Posterior cingulate gyrus (tissue), 11 donors: ENCODE results near the gene ZNF407.

Experiments
- DNase-seq, 10 donors: peaks; one replicate each; pipeline versions ENCODE4 v3.0.0 to v3.0.0-alpha.2; 2020 to 2021; ENCODE audit warnings: mixed read lengths in 3 of 10
- intact Hi-C: fragments of 100-400 bp; cut with DNase I; formaldehyde crosslinking; loops from one replicate; pipeline ENCODE4 v1.15.1; 2023

Gene ZNF407

GRCh38 chr18:74866577-74866976 is 268.9 kb downstream of the ZNF407 start:
- intact Hi-C loops, result no loop called here
- no peak for DNase-seq

- peak in 1 of 10 donors; percentile 62 for DNase-seq
- intact Hi-C loops, result no loop called here
Measured at GRCh38 chr18:74868461-74868860, 270.8 kb downstream of the ZNF407 start.

- intact Hi-C loops, result no loop called here
- no peak for DNase-seq
Measured at GRCh38 chr18:74869904-74870863, 272.5 kb downstream of the ZNF407 start.

GRCh38 chr18:74870950-74871349 is 273.3 kb downstream of the ZNF407 start:
- intact Hi-C loops, result no loop called here
- DNase-seq, result no peak

GRCh38 chr18:74873629-74874028 is 276.0 kb downstream of the ZNF407 start:
- intact Hi-C loops, result no loop called here
- no peak for DNase-seq

GRCh38 chr18:74874351-74874750 is 276.7 kb downstream of the ZNF407 start:
- no peak for DNase-seq
- intact Hi-C loops, result no loop called here

GRCh38 chr18:74876630-74877243 is 279.1 kb downstream of the ZNF407 start:
- intact Hi-C loops, result no loop called here
- DNase-seq, result no peak

- intact Hi-C loops, result no loop called here
- no peak for DNase-seq
Measured at GRCh38 chr18:74878267-74878666, 280.6 kb downstream of the ZNF407 start.

- intact Hi-C loops, result no loop called here
Measured at GRCh38 chr18:74880706-74881278, 283.1 kb downstream of the ZNF407 start.

GRCh38 chr18:74892066-74892627 is 294.5 kb downstream of the ZNF407 start:
- intact Hi-C loops, result no loop called here

More at GRCh38 chr18:74880706-74881278, 283.1 kb downstream of the ZNF407 start:
- no peak for DNase-seq

GRCh38 chr18:74895686-74896085 is 298.0 kb downstream of the ZNF407 start:
- no peak for DNase-seq
- intact Hi-C loops, result no loop called here

More at GRCh38 chr18:74892066-74892627, 294.5 kb downstream of the ZNF407 start:
- no peak for DNase-seq

- DNase-seq, result peak in 4 of 10 donors; percentile 8 to 86 (median 26)
Measured at GRCh38 chr18:74896390-74896991, 298.8 kb downstream of the ZNF407 start.

GRCh38 chr18:74897971-74898657 is 300.4 kb downstream of the ZNF407 start:
- DNase-seq, result no peak
- intact Hi-C loops, result no loop called here

More at GRCh38 chr18:74896390-74896991, 298.8 kb downstream of the ZNF407 start:
- intact Hi-C loops, result no loop called here

GRCh38 chr18:74898965-74899364 is 301.3 kb downstream of the ZNF407 start:
- DNase-seq, result no peak
- intact Hi-C loops, result no loop called here

GRCh38 chr18:74899554-74899953 is 301.9 kb downstream of the ZNF407 start:
- intact Hi-C loops, result no loop called here
- DNase-seq, result peak in 3 of 10 donors; percentile 70 to 76 (median 70)

GRCh38 chr18:74901362-74902146 is 303.9 kb downstream of the ZNF407 start:
- DNase-seq, result no peak
- intact Hi-C loops, result no loop called here

- intact Hi-C loops, result no loop called here
- DNase-seq, result no peak
Measured at GRCh38 chr18:74902147-74902455, 304.4 kb downstream of the ZNF407 start.

GRCh38 chr18:74905247-74905646 is 307.6 kb downstream of the ZNF407 start:
- intact Hi-C loops, result no loop called here
- DNase-seq, result peak in 4 of 10 donors; percentile 52 to 86 (median 72)

GRCh38 chr18:74906184-74906583 is 308.5 kb downstream of the ZNF407 start:
- intact Hi-C loops, result no loop called here
- DNase-seq, result no peak
